C4-2B (cell line): ENCODE data around the gene NT5DC4.

Experiments used
- CTCF ChIP-seq: fragments of 450-650 bp; conservative IDR thresholded peaks from 2 replicates; pipeline ENCODE4 v1.5.1; 2017; ENCODE audit warnings: mild to moderate bottlenecking
- ZFX ChIP-seq: fragments of 450-650 bp; IDR thresholded peaks from 2 replicates; pipeline ENCODE4 v1.6.1; 2017

GRCh38 chr2:112727276-112728028 is 6.6 kb downstream of the NT5DC4 start:
- TF ChIP-seq CTCF: no peak
- no peak for TF ChIP-seq ZFX
